Naive thymus-derived CD4-positive, alpha-beta T cell (primary cell): ENCODE results near the gene CACNA1C. TPM values are rescaled to one million over a fixed set of nuclear protein-coding genes. Genes with fewer than 3 reads are reported as not detected.

ENCODE experiments used
- ATAC-seq: fragments of 150-1000 bp; cut with Tn5 transposase; 2 replicates; pipeline ENCODE4 v1.10.0; 2021; ENCODE audit warnings: mild to moderate bottlenecking, moderate library complexity
- CTCF ChIA-PET: fragments of 350-600 bp; sonication (Branson Sonifier 250); formaldehyde crosslinking; loops from one replicate; lab custom pipeline; 2021; ENCODE audit warnings: antibody characterized with exemption; lab: Charles Lee
- POLR2A ChIA-PET: fragments of 350-600 bp; sonication (Branson Sonifier 250); formaldehyde crosslinking; loops from one replicate; lab custom pipeline; 2021; ENCODE audit warnings: antibody characterized with exemption, inconsistent platforms; lab: Charles Lee
- DNase-seq, 9 donors: peaks; one replicate each; pipeline versions ENCODE4 v3.0.0 to v3.0.0-alpha.2; 2020 to 2022; ENCODE audit warnings: mixed read lengths in 1 of 9
- H3K27ac ChIP-seq: one replicate; pipeline ENCODE4 v1.7.0; 2013; ENCODE audit warnings: mild to moderate bottlenecking, low read depth, low read length, moderate library complexity
- H3K27me3 ChIP-seq, 2 donors: one replicate each; pipeline ENCODE4 v1.7.0; 2013; ENCODE audit warnings: low read length in 2 of 2, mild to moderate bottlenecking in 2 of 2, moderate library complexity in 2 of 2; ENCODE audit not compliant: control insufficient read depth in 2 of 2, insufficient read depth in 2 of 2
- H3K36me3 ChIP-seq, 3 experiments: 1 replicate in 2 of 3; 2 replicates in 1 of 3; pipeline ENCODE4 v1.7.0; 2013; ENCODE audit warnings: low read length in 3 of 3, mild to moderate bottlenecking in 3 of 3, moderate library complexity in 1 of 3; ENCODE audit not compliant: insufficient read depth in 3 of 3, control insufficient read depth in 2 of 3
- H3K4me1 ChIP-seq, 2 donors: one replicate each; pipeline ENCODE4 v1.7.0; 2013; ENCODE audit warnings: low read length in 2 of 2, mild to moderate bottlenecking in 2 of 2, moderate library complexity in 1 of 2; ENCODE audit not compliant: control insufficient read depth in 2 of 2, insufficient read depth in 2 of 2
- H3K4me3 ChIP-seq: 2 replicates; pipeline ENCODE4 v1.7.0; 2013; ENCODE audit warnings: mild to moderate bottlenecking, low read length
- H3K9me3 ChIP-seq, 3 experiments: 1 replicate in 2 of 3; 2 replicates in 1 of 3; pipeline ENCODE4 v1.7.0; 2013; ENCODE audit warnings: low read length in 3 of 3; ENCODE audit not compliant: control insufficient read depth in 2 of 3
- H3K27ac Mint-ChIP-seq, 9 donors: one replicate each; pipeline ENCODE4 v1.8.0; 2020 to 2022; ENCODE audit warnings: mixed read lengths in 9 of 9, mild to moderate bottlenecking in 8 of 9, moderate library complexity in 5 of 9, inconsistent platforms in 2 of 9
- H3K27me3 Mint-ChIP-seq, 5 donors: one replicate each; pipeline ENCODE4 v1.8.0; 2021 to 2022; ENCODE audit warnings: mixed read lengths in 5 of 5, mild to moderate bottlenecking in 1 of 5
- H3K36me3 Mint-ChIP-seq, 5 donors: one replicate each; pipeline ENCODE4 v1.8.0; 2020 to 2022; ENCODE audit warnings: mixed read lengths in 5 of 5, mild to moderate bottlenecking in 3 of 5, inconsistent platforms in 1 of 5
- H3K4me1 Mint-ChIP-seq, 7 donors: one replicate each; pipeline ENCODE4 v1.8.0; 2020 to 2022; ENCODE audit warnings: mixed read lengths in 7 of 7, mild to moderate bottlenecking in 3 of 7, inconsistent platforms in 1 of 7
- H3K4me3 Mint-ChIP-seq, 10 donors: one replicate each; pipeline ENCODE4 v1.8.0; 2020 to 2022; ENCODE audit warnings: mild to moderate bottlenecking in 10 of 10, mixed read lengths in 10 of 10, moderate library complexity in 6 of 10, inconsistent platforms in 2 of 10
- H3K9me3 Mint-ChIP-seq, 11 donors: one replicate each; pipeline ENCODE4 v1.8.0; 2020 to 2022; ENCODE audit warnings: mixed read lengths in 11 of 11, mild to moderate bottlenecking in 4 of 11, inconsistent platforms in 1 of 11, moderate library complexity in 1 of 11
- intact Hi-C, 2 donors: fragments of 100-400 bp; cut with micrococcal nuclease; formaldehyde crosslinking; loops; one replicate each; pipeline ENCODE4 v1.15.1; 2023
- polyA plus RNA-seq, 2 donors: library from polyadenylated mRNA; unstranded; fragments of 300-500 nt; fragmentation: Illumina TruSeq; gene quantifications; one replicate each; pipeline ENCODE4 v1.2.3, GENCODE V29; 2021
- total RNA-seq, 6 experiments: library from RNA in 5 of 6; stranded (reverse) in 5 of 6; gene quantifications; 1 replicate in 5 of 6; 2 replicates in 1 of 6; pipeline ENCODE4 v1.2.3 and lab custom pipeline; 2021 to 2026

The CACNA1C gene
- total and polyA plus RNA-seq, 7 experiments from 2014 or later: 0.04 to 0.48 (median 0.08) TPM

- POLR2A ChIA-PET: no interaction called here
- H3K36me3 Mint-ChIP-seq: no peaks in the 10 kb centered on the region
These were observed 398.7 kb downstream of the CACNA1C start for GRCh38 chr12:2451497-2451896.

GRCh38 chr12:2453076-2453760, 400.4 kb downstream of the CACNA1C start:
- Histone ChIP-seq H3K4me3 (no peak overlapping the region), H3K27me3 (no peaks in the 10 kb centered on the region), H3K27ac (no peak overlapping the region), H3K36me3 (no peaks in the 10 kb centered on the region), H3K9me3 (no peaks in the 10 kb centered on the region), H3K4me1 (no peaks in the 10 kb centered on the region)
- Mint-ChIP-seq H3K4me1 (peaks cover 0 to 6% (median 0%) of the 10 kb centered on the region in 7 donors), H3K27me3 (peaks cover 0 to 3% (median 0%) of the 10 kb centered on the region in 5 donors), H3K27ac (no peak overlapping the region), H3K4me3 (no peak overlapping the region), H3K36me3 (no peaks in the 10 kb centered on the region), H3K9me3 (no peaks in the 10 kb centered on the region)
- DNase-seq (no peak), ATAC-seq (no peak)
- ChIA-PET CTCF (no interaction called here), POLR2A (no interaction called here)
- intact Hi-C loops: no loop called here

More at GRCh38 chr12:2451497-2451896, 398.7 kb downstream of the CACNA1C start:
- Histone ChIP-seq H3K9me3 (no peaks in the 10 kb centered on the region), H3K27ac (no peak overlapping the region), H3K27me3 (no peaks in the 10 kb centered on the region), H3K36me3 (no peaks in the 10 kb centered on the region), H3K4me1 (no peaks in the 10 kb centered on the region), H3K4me3 (no peak overlapping the region)
- ATAC-seq: no peak
- CTCF ChIA-PET: no interaction called here
- Mint-ChIP-seq H3K9me3 (peaks cover 0 to 2% (median 0%) of the 10 kb centered on the region in 11 donors), H3K4me1 (peaks cover 0 to 6% (median 0%) of the 10 kb centered on the region in 7 donors), H3K27ac (no peak overlapping the region), H3K27me3 (peaks cover 0 to 6% (median 3%) of the 10 kb centered on the region in 5 donors), H3K4me3 (no peak overlapping the region)
- intact Hi-C loops: no loop called here
- no peak for DNase-seq

GRCh38 chr12:2453761-2454090, 400.9 kb downstream of the CACNA1C start:
- ATAC-seq (no peak), DNase-seq (no peak)
- ChIA-PET CTCF (no interaction called here), POLR2A (no interaction called here)
- H3K4me1 Mint-ChIP-seq: peaks cover 0 to 6% (median 0%) of the 10 kb centered on the region in 7 donors
- no peaks in the 10 kb centered on the region for H3K4me1 ChIP-seq
- no peaks in the 10 kb centered on the region for H3K36me3 Mint-ChIP-seq
- no peaks in the 10 kb centered on the region for H3K27me3 ChIP-seq
- H3K9me3 ChIP-seq: no peaks in the 10 kb centered on the region
- H3K4me3 ChIP-seq: no peak overlapping the region
- H3K9me3 Mint-ChIP-seq: no peaks in the 10 kb centered on the region
- H3K4me3 Mint-ChIP-seq: no peak overlapping the region
- no peaks in the 10 kb centered on the region for H3K36me3 ChIP-seq
- intact Hi-C loops: no loop called here
- H3K27ac Mint-ChIP-seq: no peak overlapping the region
- H3K27me3 Mint-ChIP-seq: peaks cover 0 to 3% (median 0%) of the 10 kb centered on the region in 5 donors
- no peak overlapping the region for H3K27ac ChIP-seq

- Histone ChIP-seq H3K27ac (no peak overlapping the region), H3K36me3 (no peaks in the 10 kb centered on the region), H3K9me3 (no peaks in the 10 kb centered on the region), H3K4me3 (no peak overlapping the region), H3K27me3 (no peaks in the 10 kb centered on the region), H3K4me1 (no peaks in the 10 kb centered on the region)
- intact Hi-C loops: no loop called here
- DNase-seq: no peak
- Mint-ChIP-seq H3K27ac (no peak overlapping the region), H3K4me3 (no peak overlapping the region), H3K9me3 (no peaks in the 10 kb centered on the region), H3K27me3 (peaks cover 0 to under 1% (median 0%) of the 10 kb centered on the region in 5 donors), H3K4me1 (peaks cover 0 to 1% (median 0%) of the 10 kb centered on the region in 7 donors), H3K36me3 (no peaks in the 10 kb centered on the region)
- no peak for ATAC-seq
- CTCF ChIA-PET: no interaction called here
- POLR2A ChIA-PET: no interaction called here
These were observed 401.9 kb downstream of the CACNA1C start for GRCh38 chr12:2454601-2455177.

- H3K4me3 ChIP-seq: no peak overlapping the region
- Mint-ChIP-seq H3K27me3 (no peaks in the 10 kb centered on the region), H3K4me1 (peaks cover 0 to 5% (median 0%) of the 10 kb centered on the region in 7 donors), H3K9me3 (no peaks in the 10 kb centered on the region), H3K27ac (no peak overlapping the region), H3K36me3 (no peaks in the 10 kb centered on the region), H3K4me3 (no peak overlapping the region)
- H3K27me3 ChIP-seq: no peaks in the 10 kb centered on the region
- DNase-seq (no peak), ATAC-seq (no peak)
- no peaks in the 10 kb centered on the region for H3K36me3 ChIP-seq
- CTCF ChIA-PET: no interaction called here
- H3K27ac ChIP-seq: no peak overlapping the region
- intact Hi-C loops: no loop called here
- POLR2A ChIA-PET: no interaction called here
- H3K9me3 ChIP-seq: no peaks in the 10 kb centered on the region
- no peaks in the 10 kb centered on the region for H3K4me1 ChIP-seq
These were observed 402.6 kb downstream of the CACNA1C start for GRCh38 chr12:2455410-2455809.

GRCh38 chr12:2456122-2456812, 403.5 kb downstream of the CACNA1C start:
- Mint-ChIP-seq H3K9me3 (no peaks in the 10 kb centered on the region), H3K4me1 (peaks cover 0 to 12% (median 0%) of the 10 kb centered on the region in 7 donors), H3K27ac (no peak overlapping the region), H3K4me3 (no peak overlapping the region), H3K27me3 (no peaks in the 10 kb centered on the region), H3K36me3 (no peaks in the 10 kb centered on the region)
- no peak overlapping the region for H3K27ac ChIP-seq
- CTCF ChIA-PET: no interaction called here
- no peaks in the 10 kb centered on the region for H3K27me3 ChIP-seq
- POLR2A ChIA-PET: no interaction called here
- no peaks in the 10 kb centered on the region for H3K36me3 ChIP-seq
- no peak for DNase-seq
- no peak overlapping the region for H3K4me3 ChIP-seq
- H3K4me1 ChIP-seq: no peaks in the 10 kb centered on the region
- no peak for ATAC-seq
- no peaks in the 10 kb centered on the region for H3K9me3 ChIP-seq
- intact Hi-C loops: no loop called here
